HepG2 (cell line): ENCODE data around the gene RAC3. TPM values are rescaled to one million over a fixed set of nuclear protein-coding genes. Genes with fewer than 3 reads are reported as not detected.

Experiments used
- ELF3 ChIP-seq: IDR thresholded peaks from 2 replicates; pipeline ENCODE4 v1.6.1; 2016; ENCODE audit warnings: missing genetic modification reagents, missing compliant biosample characterization
- FIP1L1 ChIP-seq: fragments of 200-400 bp; formaldehyde crosslinking; IDR thresholded peaks from 2 replicates; pipeline ENCODE4 v1.6.1; 2018; ENCODE audit warnings: low read depth, mild to moderate bottlenecking, low read length, moderate library complexity, borderline replicate concordance; ENCODE audit not compliant: insufficient read depth
- POLR2G ChIP-seq: fragments of 200-400 bp; formaldehyde crosslinking; IDR thresholded peaks from 2 replicates; pipeline ENCODE4 v1.6.1; 2018; ENCODE audit warnings: mild to moderate bottlenecking, low read depth, low read length, moderate library complexity
- RFX1 ChIP-seq: fragments of 450-650 bp; IDR thresholded peaks from 2 replicates; pipeline ENCODE4 v1.6.1; 2017
- SNRNP70 ChIP-seq: fragments of 200-400 bp; formaldehyde crosslinking; IDR thresholded peaks from 2 replicates; pipeline ENCODE4 v1.6.1; 2017; ENCODE audit warnings: mild to moderate bottlenecking, low read depth, low read length, moderate library complexity
- YEATS4 ChIP-seq: sonication (generic); formaldehyde crosslinking; IDR thresholded peaks from 2 replicates; pipeline ENCODE4 v1.4.0; 2020; ENCODE audit warnings: missing genetic modification reagents, borderline replicate concordance
- ZBTB7B ChIP-seq: sonication (generic); formaldehyde crosslinking; IDR thresholded peaks from 2 replicates; pipeline ENCODE4 v1.4.0; 2020; ENCODE audit warnings: missing genetic modification reagents
- ZFP36L1 ChIP-seq: sonication (generic); formaldehyde crosslinking; IDR thresholded peaks from 2 replicates; pipeline ENCODE4 v1.8.0; 2022; ENCODE audit warnings: mild to moderate bottlenecking, missing genetic modification reagents, moderate library complexity
- ZFX ChIP-seq: sonication (generic); formaldehyde crosslinking; IDR thresholded peaks from 2 replicates; pipeline ENCODE4 v1.4.0; 2020; ENCODE audit warnings: mild to moderate bottlenecking, low read depth, missing genetic modification reagents, moderate library complexity
- ZMAT3 ChIP-seq: sonication (generic); formaldehyde crosslinking; conservative IDR thresholded peaks from 2 replicates; pipeline ENCODE4 v1.7.0; 2021; ENCODE audit warnings: missing genetic modification reagents
- ZNF124 ChIP-seq: sonication (generic); formaldehyde crosslinking; IDR thresholded peaks from 2 replicates; pipeline ENCODE4 v1.4.0; 2020; ENCODE audit warnings: missing genetic modification reagents
- ZNF33A ChIP-seq: sonication (generic); formaldehyde crosslinking; IDR thresholded peaks from 2 replicates; pipeline ENCODE4 v1.5.1; 2020; ENCODE audit warnings: missing genetic modification reagents, mild to moderate bottlenecking, moderate library complexity, borderline replicate concordance
- ZNF567 ChIP-seq: sonication (generic); formaldehyde crosslinking; IDR thresholded peaks from 2 replicates; pipeline ENCODE4 v1.8.1; 2023; ENCODE audit warnings: mild to moderate bottlenecking, missing genetic modification reagents, borderline replicate concordance
- polyA plus RNA-seq, 8 experiments: library from polyadenylated mRNA; depleted of rRNA in 3 of 8; stranded (reverse) in 7 of 8; unstranded in 1 of 8; fragments of >200 nt; fragmentation: Illumina TruSeq in 4 of 8; extraction: Trizol in 4 of 8; gene quantifications; 2 replicates each; pipeline versions ENCODE4 v1.2.1 to v1.2.3, GENCODE V29; 2011 to 2016; ENCODE audit warnings: low read depth in 4 of 8, missing spikeins in 1 of 8, mixed read lengths in 1 of 8; ENCODE audit not compliant: insufficient read depth in 1 of 8
- total RNA-seq, 5 experiments: library from RNA; depleted of rRNA; stranded (reverse); fragments of >200 nt; fragmentation: Illumina TruSeq; extraction: Trizol; gene quantifications; 2 replicates each; pipeline ENCODE4 v1.2.3, GENCODE V29; 2016; ENCODE audit warnings: low read depth in 1 of 5
- TF ChIP-seq, protein P1 (sequence below): sonication (generic); formaldehyde crosslinking; IDR thresholded peaks from 2 replicates; pipeline ENCODE4 v1.8.0; 2022; ENCODE audit warnings: low read depth, missing genetic modification reagents
- TF ChIP-seq, protein P2 (sequence below): sonication (generic); formaldehyde crosslinking; IDR thresholded peaks from 2 replicates; pipeline ENCODE4 v1.5.0; 2020; ENCODE audit warnings: missing genetic modification reagents, mild to moderate bottlenecking, borderline replicate concordance
- TF ChIP-seq, protein P3 (sequence below): sonication (generic); formaldehyde crosslinking; IDR thresholded peaks from 2 replicates; pipeline ENCODE4 v1.4.0; 2020; ENCODE audit warnings: missing genetic modification reagents; ENCODE audit errors: not compliant biosample characterization
- TF ChIP-seq, protein P4 (sequence below): sonication (generic); formaldehyde crosslinking; IDR thresholded peaks from 2 replicates; pipeline ENCODE4 v1.5.0; 2020; ENCODE audit warnings: missing genetic modification reagents
- TF ChIP-seq, protein P5 (sequence below): sonication (generic); formaldehyde crosslinking; IDR thresholded peaks from 2 replicates; pipeline ENCODE4 v1.4.0; 2020; ENCODE audit warnings: mild to moderate bottlenecking, missing genetic modification reagents, borderline replicate concordance

The RAC3 gene
- total and polyA plus RNA-seq, 2 of the 13 experiments (the other 11 are each of a cell fraction or from before 2014, with no cell fraction given) = 10.5 to 21.3 TPM

DNA sequence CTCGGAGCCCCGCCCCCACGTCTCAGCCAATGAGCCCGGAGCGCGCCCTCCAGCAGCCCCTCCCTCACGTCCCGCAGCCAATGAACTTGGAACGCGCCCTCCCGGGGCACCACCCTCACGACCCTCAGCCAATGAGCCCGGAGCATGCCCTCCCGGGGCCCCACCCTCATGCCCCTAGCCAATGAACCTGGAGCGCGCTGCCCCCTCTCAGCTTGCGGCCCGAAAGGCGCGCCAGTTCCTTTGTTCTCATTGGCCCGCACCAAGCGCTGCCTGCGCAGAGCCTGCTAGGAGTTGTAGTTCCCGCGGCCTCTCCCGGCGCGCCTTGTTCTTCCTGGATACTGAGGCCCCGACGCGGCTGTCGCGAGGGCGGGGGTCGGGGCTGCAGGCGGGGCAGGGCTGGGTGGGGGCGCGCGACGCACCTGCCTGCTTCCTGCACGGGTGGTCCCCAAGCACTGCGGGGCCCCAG is 8.5 kb upstream of the RAC3 start, which contains the start of gene LRRC45 (continued):
- no peak for TF ChIP-seq ZBTB7B
- TF ChIP-seq FIP1L1 = peak; percentile 76
- TF ChIP-seq ZNF33A (CRISPR knock-in tag) = no peak
- TF ChIP-seq ZMAT3 (CRISPR knock-in tag) = no peak; the same call in 1 of the 2 replicates
- TF ChIP-seq, protein P1, sequence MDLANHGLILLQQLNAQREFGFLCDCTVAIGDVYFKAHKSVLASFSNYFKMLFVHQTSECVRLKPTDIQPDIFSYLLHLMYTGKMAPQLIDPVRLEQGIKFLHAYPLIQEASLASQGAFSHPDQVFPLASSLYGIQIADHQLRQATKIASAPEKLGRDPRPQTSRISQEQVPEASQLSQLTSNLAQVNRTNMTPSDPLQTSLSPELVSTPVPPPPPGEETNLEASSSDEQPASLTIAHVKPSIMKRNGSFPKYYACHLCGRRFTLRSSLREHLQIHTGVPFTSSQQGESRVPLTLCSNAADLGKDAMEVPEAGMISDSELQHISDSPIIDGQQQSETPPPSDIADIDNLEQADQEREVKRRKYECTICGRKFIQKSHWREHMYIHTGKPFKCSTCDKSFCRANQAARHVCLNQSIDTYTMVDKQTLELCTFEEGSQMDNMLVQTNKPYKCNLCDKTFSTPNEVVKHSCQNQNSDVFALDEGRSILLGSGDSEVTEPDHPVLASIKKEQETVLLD (CRISPR knock-in tag) = no peak
- peak; percentile 11; the same call in 1 of the 2 replicates for TF ChIP-seq YEATS4 (CRISPR knock-in tag)
- TF ChIP-seq, protein P2, sequence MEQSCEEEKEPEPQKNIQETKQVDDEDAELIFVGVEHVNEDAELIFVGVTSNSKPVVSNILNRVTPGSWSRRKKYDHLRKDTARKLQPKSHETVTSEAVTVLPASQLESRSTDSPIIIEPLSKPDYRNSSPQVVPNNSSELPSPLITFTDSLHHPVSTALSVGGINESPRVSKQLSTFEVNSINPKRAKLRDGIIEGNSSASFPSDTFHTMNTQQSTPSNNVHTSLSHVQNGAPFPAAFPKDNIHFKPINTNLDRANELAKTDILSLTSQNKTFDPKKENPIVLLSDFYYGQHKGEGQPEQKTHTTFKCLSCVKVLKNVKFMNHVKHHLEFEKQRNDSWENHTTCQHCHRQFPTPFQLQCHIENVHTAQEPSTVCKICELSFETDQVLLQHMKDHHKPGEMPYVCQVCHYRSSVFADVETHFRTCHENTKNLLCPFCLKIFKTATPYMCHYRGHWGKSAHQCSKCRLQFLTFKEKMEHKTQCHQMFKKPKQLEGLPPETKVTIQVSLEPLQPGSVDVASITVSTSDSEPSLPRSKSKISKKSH = no peak
- no peak for TF ChIP-seq ZNF567 (CRISPR knock-in tag)
- TF ChIP-seq, protein P3, sequence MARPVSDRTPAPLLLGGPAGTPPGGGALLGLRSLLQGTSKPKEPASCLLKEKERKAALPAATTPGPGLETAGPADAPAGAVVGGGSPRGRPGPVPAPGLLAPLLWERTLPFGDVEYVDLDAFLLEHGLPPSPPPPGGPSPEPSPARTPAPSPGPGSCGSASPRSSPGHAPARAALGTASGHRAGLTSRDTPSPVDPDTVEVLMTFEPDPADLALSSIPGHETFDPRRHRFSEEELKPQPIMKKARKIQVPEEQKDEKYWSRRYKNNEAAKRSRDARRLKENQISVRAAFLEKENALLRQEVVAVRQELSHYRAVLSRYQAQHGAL (CRISPR knock-in tag) = no peak
- no peak for TF ChIP-seq SNRNP70
- peak; percentile 60; the same call in 1 of the 2 replicates for TF ChIP-seq ELF3
- TF ChIP-seq ZFP36L1 = peak; percentile 47; the same call in 1 of the 2 replicates
- peak; percentile 38; the same call in 1 of the 2 replicates for TF ChIP-seq POLR2G
- TF ChIP-seq ZFX = no peak; the same call in 1 of the 2 replicates
- TF ChIP-seq RFX1 = no peak
- no peak for TF ChIP-seq ZNF124
- TF ChIP-seq, protein P4, sequence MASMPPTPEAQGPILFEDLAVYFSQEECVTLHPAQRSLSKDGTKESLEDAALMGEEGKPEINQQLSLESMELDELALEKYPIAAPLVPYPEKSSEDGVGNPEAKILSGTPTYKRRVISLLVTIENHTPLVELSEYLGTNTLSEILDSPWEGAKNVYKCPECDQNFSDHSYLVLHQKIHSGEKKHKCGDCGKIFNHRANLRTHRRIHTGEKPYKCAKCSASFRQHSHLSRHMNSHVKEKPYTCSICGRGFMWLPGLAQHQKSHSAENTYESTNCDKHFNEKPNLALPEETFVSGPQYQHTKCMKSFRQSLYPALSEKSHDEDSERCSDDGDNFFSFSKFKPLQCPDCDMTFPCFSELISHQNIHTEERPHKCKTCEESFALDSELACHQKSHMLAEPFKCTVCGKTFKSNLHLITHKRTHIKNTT = no peak
- TF ChIP-seq, protein P5, sequence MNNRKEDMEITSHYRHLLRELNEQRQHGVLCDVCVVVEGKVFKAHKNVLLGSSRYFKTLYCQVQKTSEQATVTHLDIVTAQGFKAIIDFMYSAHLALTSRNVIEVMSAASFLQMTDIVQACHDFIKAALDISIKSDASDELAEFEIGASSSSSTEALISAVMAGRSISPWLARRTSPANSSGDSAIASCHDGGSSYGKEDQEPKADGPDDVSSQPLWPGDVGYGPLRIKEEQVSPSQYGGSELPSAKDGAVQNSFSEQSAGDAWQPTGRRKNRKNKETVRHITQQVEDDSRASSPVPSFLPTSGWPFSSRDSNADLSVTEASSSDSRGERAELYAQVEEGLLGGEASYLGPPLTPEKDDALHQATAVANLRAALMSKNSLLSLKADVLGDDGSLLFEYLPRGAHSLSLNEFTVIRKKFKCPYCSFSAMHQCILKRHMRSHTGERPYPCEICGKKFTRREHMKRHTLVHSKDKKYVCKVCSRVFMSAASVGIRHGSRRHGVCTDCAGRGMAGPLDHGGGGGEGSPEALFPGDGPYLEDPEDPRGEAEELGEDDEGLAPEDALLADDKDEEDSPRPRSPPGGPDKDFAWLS (CRISPR knock-in tag) = no peak
